HG03354 (cell line): ENCODE results near the gene OR2T5.
"Not testable (repeated sequence)": the region's sequence is repeated elsewhere in the genome, so short reads cannot be mapped to it uniquely, and the experiment has no call there.

Experiments used
- ATAC-seq: cut with Tn5 transposase; IDR thresholded peaks from one replicate; pipeline ENCODE4 v1.9.1; 2021; ENCODE audit warnings: mild to moderate bottlenecking; ENCODE audit not compliant: unreplicated experiment, poor library complexity, severe bottlenecking

The OR2T5 gene

GRCh38 chr1:248488289-248488688, at the start of gene OR2T5:
Gene OR2T5, plus strand, starts transcription at chr1:248488589. Its CDS starts 0 bp downstream, at chr1:248488589.
- ATAC-seq = not testable (repeated sequence)

- ATAC-seq = not testable (repeated sequence)
Measured at GRCh38 chr1:248438668-248439067, 49.7 kb upstream of the OR2T5 start.

GRCh38 chr1:248439283-248439682, 49.1 kb upstream of the OR2T5 start:
- not testable (repeated sequence) for ATAC-seq

GRCh38 chr1:248442500-248443277, 45.7 kb upstream of the OR2T5 start:
- ATAC-seq = not testable (repeated sequence)

GRCh38 chr1:248444603-248445002, 43.8 kb upstream of the OR2T5 start:
- ATAC-seq = not testable (repeated sequence)

- not testable (repeated sequence) for ATAC-seq
Measured at GRCh38 chr1:248445399-248445798, 43.0 kb upstream of the OR2T5 start, which contains the start of gene OR2T2. Gene OR2T2, plus strand, starts transcription at chr1:248445637. Its CDS starts 7,161 bp downstream, at chr1:248452798.

- peak; percentile 68 for ATAC-seq
Measured at GRCh38 chr1:248448409-248449074, 39.8 kb upstream of the OR2T5 start.

GRCh38 chr1:248449821-248450465, 38.4 kb upstream of the OR2T5 start:
- ATAC-seq = not testable (repeated sequence)

GRCh38 chr1:248450466-248451145, 37.8 kb upstream of the OR2T5 start:
- ATAC-seq = peak; percentile 70

GRCh38 chr1:248453619-248454018, 34.8 kb upstream of the OR2T5 start:
- not testable (repeated sequence) for ATAC-seq

GRCh38 chr1:248455045-248455444, 33.3 kb upstream of the OR2T5 start:
- not testable (repeated sequence) for ATAC-seq

GRCh38 chr1:248456635-248457034, 31.8 kb upstream of the OR2T5 start:
- ATAC-seq = not testable (repeated sequence)

- ATAC-seq = not testable (repeated sequence)
Measured at GRCh38 chr1:248459117-248459516, 29.3 kb upstream of the OR2T5 start.

- ATAC-seq = no peak
Measured at GRCh38 chr1:248471154-248471553, 17.2 kb upstream of the OR2T5 start.

- not testable (repeated sequence) for ATAC-seq
Measured at GRCh38 chr1:248472111-248472510, 16.3 kb upstream of the OR2T5 start.

GRCh38 chr1:248473051-248473450, 15.3 kb upstream of the OR2T5 start, which contains the start of gene OR2T3:
Gene OR2T3, plus strand, starts transcription at chr1:248473351. Its CDS starts 0 bp downstream, at chr1:248473351.
- ATAC-seq = not testable (repeated sequence)

GRCh38 chr1:248475660-248476059, 12.7 kb upstream of the OR2T5 start:
- peak; percentile 77 for ATAC-seq

- ATAC-seq = peak; percentile 94
Measured at GRCh38 chr1:248481686-248482579, 6.5 kb upstream of the OR2T5 start.

GRCh38 chr1:248496661-248497060, 8.3 kb downstream of the OR2T5 start:
- not testable (repeated sequence) for ATAC-seq
